ENCODE results near the gene HPS4.
"Not testable (repeated sequence)": the region's sequence is repeated elsewhere in the genome, so short reads cannot be mapped to it uniquely, and the experiment has no call there.

Gene HPS4

DNA sequence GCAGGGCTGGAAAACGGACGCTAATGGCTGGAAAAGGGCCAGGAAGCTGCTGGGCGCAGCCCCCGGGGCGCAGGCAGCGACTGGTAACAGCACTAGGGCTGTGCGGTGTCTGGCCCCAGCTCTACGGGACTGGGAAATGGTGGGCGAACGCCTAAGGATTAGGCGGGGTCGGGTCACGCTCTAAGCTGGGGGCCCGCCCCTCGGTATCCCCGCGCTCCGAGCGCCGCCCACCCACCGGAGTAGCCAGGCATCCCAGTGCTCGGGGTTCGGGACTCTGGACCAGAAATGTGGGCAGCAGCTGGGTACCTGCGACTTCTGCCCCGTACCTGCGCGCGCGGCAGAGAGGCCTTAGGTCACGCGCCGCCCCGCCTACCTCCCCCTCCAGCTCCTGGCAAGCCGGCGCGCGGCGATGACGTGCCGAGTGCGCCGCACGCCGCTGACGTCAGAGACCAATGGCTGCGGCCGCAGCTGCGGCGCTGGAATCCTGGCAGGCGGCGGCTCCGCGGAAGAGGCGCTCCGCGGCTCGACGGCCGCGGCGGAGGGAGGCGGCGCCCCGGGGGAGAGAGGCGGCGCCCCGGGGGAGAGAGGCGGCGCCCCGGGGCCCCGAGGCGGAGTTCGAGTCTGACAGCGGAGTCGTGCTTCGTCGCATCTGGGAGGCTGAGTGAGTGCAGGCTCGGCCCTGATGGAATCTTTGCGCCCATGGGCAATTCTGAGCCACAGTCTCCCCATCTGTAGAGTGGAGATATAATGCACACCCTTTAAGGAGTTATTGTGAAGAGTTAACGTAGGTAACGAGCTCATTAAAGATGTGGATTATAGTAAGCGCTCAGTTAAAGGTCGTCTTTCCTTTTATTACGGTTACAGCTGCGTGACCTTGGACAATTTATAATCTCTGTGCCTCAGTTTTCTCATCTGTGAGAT, at the start of gene HPS4, which contains the start of gene SRRD:
TSS of gene HPS4 (minus strand) at position 345 of the 921 bp plus-strand sequence. CDS start 2,021 bp downstream, outside the sequence.
TSS of gene SRRD (plus strand) at position 439 of the 921 bp plus-strand sequence. CDS start at position 453, 14 bp downstream.
- no peak for TF ChIP-seq CTCF (IDR thresholded peaks at IDR 0.05; ENCODE audit: extremely low read depth, insufficient read depth, missing control alignments)
- in situ Hi-C loops (cut with MboI; ENCODE audit: low pct_unique_long_range_greater_than_20kb, low sequenced_read_pairs, unreplicated experiment): no loop called here
- peak; percentile 91 for DNase-seq (ENCODE audit: low spot score)

- TF ChIP-seq CTCF (IDR thresholded peaks at IDR 0.05; ENCODE audit: extremely low read depth, insufficient read depth, missing control alignments): no peak
- DNase-seq (ENCODE audit: low spot score): no peak
- in situ Hi-C loops (cut with MboI; ENCODE audit: low pct_unique_long_range_greater_than_20kb, low sequenced_read_pairs, unreplicated experiment): no loop called here
These were observed 45.8 kb upstream of the HPS4 start for GRCh38 chr22:26529345-26529744.

DNA sequence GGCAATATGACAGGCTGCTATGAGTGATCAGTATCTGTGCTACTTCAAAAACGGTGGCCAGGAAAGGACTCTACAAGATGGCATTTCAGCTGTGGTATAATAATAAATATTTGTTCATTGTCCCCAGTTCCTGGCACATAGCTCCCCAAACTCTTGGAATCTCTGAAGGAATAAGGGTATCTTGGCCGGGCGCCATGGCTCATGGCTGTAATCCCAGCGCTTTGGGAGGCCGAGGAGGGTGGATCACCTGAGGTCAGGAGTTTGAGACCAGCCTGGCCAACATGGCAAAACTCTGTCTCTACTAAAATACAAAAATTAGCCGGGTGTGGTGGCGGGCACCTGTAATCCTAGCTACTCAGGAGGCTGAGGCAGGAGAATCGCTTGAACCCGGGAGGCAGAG, 44.9 kb upstream of the HPS4 start:
- DNase-seq (ENCODE audit: low spot score); in situ Hi-C loops (cut with MboI; ENCODE audit: low pct_unique_long_range_greater_than_20kb, low sequenced_read_pairs, unreplicated experiment): not testable (repeated sequence)

GRCh38 chr22:26527574-26528465, 44.2 kb upstream of the HPS4 start:
- no peak for DNase-seq (ENCODE audit: low spot score)
- TF ChIP-seq CTCF (IDR thresholded peaks at IDR 0.05; ENCODE audit: extremely low read depth, insufficient read depth, missing control alignments): no peak
- in situ Hi-C loops (cut with MboI; ENCODE audit: low pct_unique_long_range_greater_than_20kb, low sequenced_read_pairs, unreplicated experiment): no loop called here

GRCh38 chr22:26527167-26527566, 43.6 kb upstream of the HPS4 start:
- TF ChIP-seq CTCF (IDR thresholded peaks at IDR 0.05; ENCODE audit: extremely low read depth, insufficient read depth, missing control alignments): no peak
- DNase-seq (ENCODE audit: low spot score): no peak
- in situ Hi-C loops (cut with MboI; ENCODE audit: low pct_unique_long_range_greater_than_20kb, low sequenced_read_pairs, unreplicated experiment): no loop called here

- TF ChIP-seq CTCF (IDR thresholded peaks at IDR 0.05; ENCODE audit: extremely low read depth, insufficient read depth, missing control alignments): no peak
- in situ Hi-C loops (cut with MboI; ENCODE audit: low pct_unique_long_range_greater_than_20kb, low sequenced_read_pairs, unreplicated experiment): no loop called here
- no peak for DNase-seq (ENCODE audit: low spot score)
These were observed 42.5 kb upstream of the HPS4 start for GRCh38 chr22:26525946-26526564.

Data from GM13977 (cell line).